NCI-H82 (cell line): ENCODE data around the gene FANCC.
A peak's percentile ranks its signal among the peaks of the same experiment; 100 is the strongest.

Source experiments
- DNase-seq: peaks from one replicate; lab custom pipeline; 2025; lab: John Stamatoyannopoulos, UW

Gene FANCC

DNA sequence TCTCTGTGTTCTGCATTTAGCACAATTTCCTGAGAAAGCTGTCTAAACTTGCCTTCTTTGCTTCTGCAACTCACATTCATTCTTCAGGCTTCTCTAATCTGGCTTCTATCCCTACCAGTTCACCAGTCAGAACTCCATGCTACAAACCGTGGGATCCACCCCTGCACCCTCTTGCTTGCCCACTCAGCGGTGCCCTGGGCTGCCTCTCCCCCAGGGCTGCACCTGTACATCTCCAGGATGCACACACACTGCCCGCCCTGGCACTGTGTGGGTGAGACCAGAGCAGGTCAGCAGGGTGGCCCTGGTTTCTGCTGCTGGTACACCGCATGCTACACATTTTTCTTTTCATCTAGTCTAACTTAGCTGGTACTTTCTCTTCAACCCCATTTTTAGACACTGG is 127.1 kb downstream of the FANCC start:
- DNase-seq: no peak

- DNase-seq: no peak
Measured at GRCh38 chr9:95189251-95190098, 128.0 kb downstream of the FANCC start.

DNA sequence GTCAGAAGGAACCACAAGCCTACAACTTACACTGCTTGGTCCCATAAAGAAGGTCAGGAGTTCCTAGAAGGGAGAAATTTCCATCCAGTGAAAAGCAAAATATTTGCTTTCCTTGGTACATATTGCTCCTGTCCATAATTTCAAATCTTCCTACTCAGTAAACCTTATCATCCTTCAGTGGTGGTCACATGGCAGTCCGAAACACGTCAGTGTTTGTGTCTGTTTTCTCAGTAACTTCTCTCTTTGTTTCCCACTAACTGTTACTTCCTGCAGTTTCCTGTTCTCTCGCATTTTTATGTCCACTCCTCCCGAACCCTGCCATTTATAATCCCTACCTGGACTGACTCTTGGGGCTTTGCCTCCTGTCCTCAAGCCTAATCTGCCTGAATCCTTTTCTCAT is 129.1 kb downstream of the FANCC start:
- DNase-seq: no peak

GRCh38 chr9:95185956-95186355 is 131.6 kb downstream of the FANCC start:
- DNase-seq: no peak

DNA sequence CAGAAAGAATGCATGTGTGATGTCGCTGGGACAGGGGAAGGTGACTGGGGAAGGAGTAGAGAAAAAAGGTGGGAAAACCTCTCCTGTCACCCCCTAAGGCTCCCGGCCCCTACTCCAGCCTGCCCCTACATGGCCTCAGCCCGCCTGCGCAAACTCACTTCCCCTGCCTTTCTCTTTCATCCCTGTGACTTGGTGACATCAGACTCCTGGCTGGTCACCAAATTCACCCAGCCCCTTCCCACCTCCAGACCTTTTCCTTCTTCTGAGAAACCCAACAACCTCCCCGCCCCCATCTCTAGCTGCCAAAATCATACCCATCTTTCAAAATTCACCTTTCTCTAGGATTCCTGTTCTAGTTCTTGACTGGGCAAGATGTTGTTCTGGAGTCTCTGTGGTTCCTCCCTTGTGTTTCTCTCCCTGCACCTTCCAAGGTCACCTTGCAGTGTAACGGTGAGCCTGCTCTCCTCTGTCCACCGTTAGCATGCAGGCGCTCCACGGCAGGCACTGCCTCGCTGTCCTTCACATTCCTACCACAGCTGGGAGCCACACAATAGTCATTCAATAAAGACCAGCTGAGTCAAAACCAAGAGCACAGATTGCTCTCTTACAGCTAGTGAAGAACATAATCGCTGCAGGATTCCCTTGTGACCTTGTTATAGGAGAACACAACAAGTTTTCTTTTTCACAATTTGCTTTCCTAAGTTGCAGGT is 134.5 kb downstream of the FANCC start:
- DNase-seq: no peak

GRCh38 chr9:95181835-95182234 is 135.7 kb downstream of the FANCC start:
- DNase-seq: no peak

GRCh38 chr9:95181226-95181818 is 136.2 kb downstream of the FANCC start:
- DNase-seq: peak; percentile 46

- no peak for DNase-seq
Measured at GRCh38 chr9:95177617-95178016, 139.9 kb downstream of the FANCC start.

DNA sequence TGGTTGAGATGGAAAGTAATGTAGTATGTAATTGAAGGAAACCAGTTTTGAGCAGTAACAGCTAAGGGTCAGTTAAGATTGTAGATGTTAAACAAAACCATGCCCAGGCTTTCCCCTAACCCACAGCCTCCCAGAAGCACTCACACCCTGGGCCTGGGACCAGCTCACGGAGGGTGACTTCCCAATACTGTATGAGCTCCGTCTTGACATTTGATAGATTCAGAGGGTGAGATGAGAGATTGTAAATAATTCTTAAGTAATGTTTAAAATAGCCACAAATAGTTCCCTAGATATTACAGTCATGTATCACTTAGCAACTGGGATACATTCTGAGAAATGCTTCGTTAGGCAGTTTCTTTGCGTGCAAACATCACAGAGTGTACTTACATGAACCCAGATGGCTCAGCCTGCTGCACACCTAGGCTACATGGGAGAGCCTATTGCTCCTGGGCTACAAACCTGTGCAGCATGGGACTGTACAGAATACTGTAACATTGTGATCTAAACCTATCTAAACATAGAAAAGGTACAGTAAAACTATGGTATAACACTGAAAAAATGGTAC is 140.7 kb downstream of the FANCC start:
- DNase-seq: no peak

DNA sequence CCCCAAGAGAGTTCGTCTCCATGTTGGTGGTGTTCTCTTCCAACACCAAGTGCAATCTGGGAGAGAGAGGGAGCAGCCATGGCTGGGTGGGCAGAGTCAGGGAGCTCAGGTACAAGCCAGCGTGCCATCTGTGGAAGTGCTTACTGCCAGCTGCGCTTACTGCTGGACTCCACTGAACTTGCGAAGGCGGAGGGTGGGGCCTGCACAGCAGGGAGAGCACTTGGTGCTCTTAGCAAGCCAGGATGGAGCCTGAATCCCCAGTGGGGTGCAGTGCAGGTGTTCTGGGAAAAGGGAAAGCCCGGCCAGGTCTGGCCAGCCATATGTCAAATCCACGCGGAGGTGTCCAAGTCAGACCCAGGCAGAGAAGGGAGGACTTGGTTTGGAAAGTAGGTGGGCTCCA is 142.0 kb downstream of the FANCC start:
- peak; percentile 50 for DNase-seq

DNA sequence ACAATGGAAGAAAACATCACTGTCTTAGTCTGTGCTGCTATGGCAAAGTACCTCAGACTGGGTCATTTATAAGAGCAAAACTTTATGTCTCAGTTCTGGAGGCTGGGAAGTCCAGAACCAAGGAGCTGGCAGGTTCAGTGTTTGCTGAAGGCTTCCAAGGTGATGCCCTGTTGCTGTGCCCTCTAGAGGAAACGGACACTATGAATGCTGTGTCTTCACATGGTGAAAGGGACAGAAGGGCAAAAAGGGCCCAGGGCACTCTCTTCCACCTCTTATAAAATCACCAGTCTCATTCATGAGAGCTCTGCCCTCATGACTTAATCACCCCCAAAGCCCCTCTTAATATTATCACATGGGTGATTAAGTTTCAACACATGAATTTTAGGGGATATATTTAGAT is 143.5 kb downstream of the FANCC start:
- DNase-seq: no peak

DNA sequence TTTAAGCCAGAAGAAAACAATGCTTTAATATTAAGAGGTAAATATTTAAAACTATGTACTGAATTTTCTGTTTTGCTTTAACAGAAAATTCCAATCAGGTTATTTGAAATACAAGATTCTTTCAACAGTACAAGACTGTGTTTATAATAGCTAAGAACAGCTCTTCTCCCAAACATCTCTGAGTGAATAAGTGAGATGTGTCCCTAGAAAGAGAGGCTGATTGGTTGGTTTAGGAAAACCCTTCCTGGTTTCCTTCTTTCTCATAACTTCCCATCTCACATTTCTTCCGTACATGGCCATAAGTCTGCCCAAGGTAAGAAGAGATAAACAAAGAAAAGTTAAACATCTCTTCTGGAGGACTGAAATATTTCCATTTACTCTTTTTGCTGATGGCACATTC is 145.9 kb downstream of the FANCC start:
- DNase-seq: no peak

GRCh38 chr9:95171001-95171400 is 146.5 kb downstream of the FANCC start:
- peak; percentile 52 for DNase-seq

DNA sequence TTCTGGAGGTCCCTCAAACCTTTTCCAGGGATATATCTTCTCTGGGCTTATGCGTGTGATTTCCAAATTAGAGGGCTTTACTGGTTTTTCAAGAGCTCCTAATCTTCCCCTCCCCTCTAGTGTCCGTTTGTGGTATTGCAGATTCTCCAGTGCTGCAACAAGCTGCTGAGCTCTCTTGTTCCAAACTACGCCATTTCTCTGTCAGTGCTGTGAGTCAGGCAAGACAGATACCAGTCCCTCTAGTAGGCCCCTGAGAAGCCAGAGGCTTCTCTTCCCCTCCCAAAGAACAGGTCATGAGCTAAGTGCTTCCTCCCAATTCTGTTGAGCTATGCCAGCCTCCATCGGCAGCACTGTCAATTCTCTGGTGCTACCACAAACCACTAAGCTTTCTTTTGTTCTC is 149.5 kb downstream of the FANCC start:
- DNase-seq: peak; percentile 80

DNA sequence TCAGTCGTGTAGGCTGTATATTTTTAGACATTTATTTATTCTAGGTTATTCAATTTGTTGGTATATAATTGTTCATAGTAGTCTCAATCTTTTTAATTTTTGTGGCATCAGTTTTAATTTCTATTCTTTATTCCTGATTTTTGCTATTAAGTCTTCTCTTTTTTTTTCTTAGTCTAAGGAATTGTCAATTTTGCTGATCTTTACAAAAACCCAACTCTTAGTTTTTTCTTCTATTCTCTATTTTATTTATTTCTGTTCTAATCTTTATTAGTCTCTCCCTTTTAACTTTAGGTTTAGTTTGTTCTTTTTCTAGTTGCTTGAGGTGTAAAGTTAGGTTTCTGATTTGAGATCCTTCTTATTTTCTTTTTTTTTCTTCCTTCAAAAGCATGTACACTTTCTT is 152.5 kb downstream of the FANCC start:
- DNase-seq: no peak

DNA sequence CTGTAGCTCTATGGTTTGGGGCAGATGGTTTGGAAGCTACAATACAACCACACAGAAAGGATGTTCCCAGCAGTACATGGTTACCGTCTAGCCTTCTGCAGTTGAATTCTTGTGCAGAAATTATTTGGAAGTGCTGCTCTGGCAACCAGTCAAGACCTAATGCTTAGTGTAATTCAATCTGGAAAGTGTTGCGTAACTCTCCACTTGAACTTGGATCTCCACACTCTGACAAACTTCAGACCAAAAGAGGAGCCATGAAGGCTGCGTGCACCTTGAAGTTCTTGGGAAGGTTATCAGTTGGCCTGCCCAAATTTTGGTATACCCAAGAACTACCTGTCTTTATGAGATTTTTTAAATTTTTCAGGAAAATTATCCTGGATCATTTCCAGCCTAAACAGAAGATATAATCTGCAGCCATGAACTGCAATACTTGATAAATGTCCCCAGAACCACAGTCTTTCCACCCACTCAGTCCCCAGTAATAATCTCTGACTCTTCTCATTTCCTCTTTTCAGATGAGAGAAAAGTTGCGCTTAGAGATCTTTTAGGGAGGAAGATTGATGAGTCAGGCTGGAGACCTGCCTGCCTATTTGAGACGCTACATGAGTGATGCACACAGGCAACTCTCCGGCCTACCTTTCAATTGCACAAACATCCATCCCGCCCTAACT is 159.9 kb downstream of the FANCC start:
- no peak for DNase-seq

GRCh38 chr9:95156074-95156473 is 161.4 kb downstream of the FANCC start:
- DNase-seq: no peak

- no peak for DNase-seq
Measured at GRCh38 chr9:95155220-95155619, 162.3 kb downstream of the FANCC start.

GRCh38 chr9:95150903-95151302 is 166.6 kb downstream of the FANCC start:
- no peak for DNase-seq

GRCh38 chr9:95148208-95148520 is 169.3 kb downstream of the FANCC start:
- DNase-seq: no peak

DNA sequence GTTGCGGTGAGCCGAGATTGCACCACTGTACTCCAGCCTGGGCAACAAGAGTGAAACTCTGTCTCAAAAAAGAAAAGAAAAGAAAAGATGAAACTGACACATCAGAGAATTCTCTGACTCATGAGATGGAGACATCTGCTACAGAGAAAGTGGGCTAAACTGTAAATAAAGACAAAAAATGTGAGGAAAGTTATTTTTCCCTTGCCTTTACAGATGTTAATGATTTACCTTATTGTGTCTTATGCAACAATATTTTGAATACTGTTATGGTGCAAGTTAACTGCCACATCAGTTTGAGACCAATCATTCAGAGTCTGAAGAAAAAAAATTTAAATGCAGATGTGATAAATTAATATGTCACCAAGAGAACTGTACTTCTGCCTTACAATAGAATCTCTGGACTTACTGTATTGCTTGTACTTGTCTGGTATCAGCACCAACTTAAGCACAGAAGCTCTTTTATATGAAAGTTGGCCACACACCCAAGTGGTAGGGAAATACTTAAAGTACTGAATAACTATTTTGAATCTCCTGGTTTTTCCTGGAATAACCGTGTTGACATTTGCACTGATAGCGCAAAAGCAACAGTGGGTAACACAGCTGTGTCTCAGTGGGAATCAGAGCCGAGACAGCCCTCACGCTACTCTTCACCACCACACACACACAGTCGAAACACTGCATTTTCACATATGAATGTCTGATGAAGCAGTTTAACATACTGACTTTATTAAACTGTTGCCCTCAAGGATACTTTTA is 169.9 kb downstream of the FANCC start:
- no peak for DNase-seq
